Neural crest cell (in vitro differentiated cells): ENCODE measurements around the gene SASH1. TPM values are rescaled to one million over a fixed set of nuclear protein-coding genes. Genes with fewer than 3 reads are reported as not detected.

Experiments
- DNase-seq: peaks from one replicate; pipeline ENCODE4 v3.0.0; 2021; ENCODE audit warnings: low read depth, mixed read lengths, low spot score
- H3K27ac Mint-ChIP-seq: one replicate; pipeline ENCODE4 v1.8.0; 2021; ENCODE audit warnings: mild to moderate bottlenecking, mixed read lengths; ENCODE audit not compliant: unreplicated experiment
- H3K27me3 Mint-ChIP-seq: 2 replicates; pipeline ENCODE4 v1.8.0; 2021; ENCODE audit warnings: low read depth, mild to moderate bottlenecking, mixed read lengths
- H3K36me3 Mint-ChIP-seq: 2 replicates; pipeline ENCODE4 v1.8.0; 2021; ENCODE audit warnings: low read depth, mild to moderate bottlenecking, mixed read lengths
- H3K4me1 Mint-ChIP-seq: 2 replicates; pipeline ENCODE4 v1.8.0; 2021; ENCODE audit warnings: mixed read lengths
- H3K4me3 Mint-ChIP-seq: one replicate; pipeline ENCODE4 v1.8.0; 2021; ENCODE audit warnings: mild to moderate bottlenecking, mixed read lengths
- H3K9me3 Mint-ChIP-seq: 2 replicates; pipeline ENCODE4 v1.8.0; 2021; ENCODE audit warnings: mixed read lengths
- total RNA-seq: library from RNA; stranded (reverse); gene quantifications from 2 replicates; pipeline ENCODE4 v1.2.1, GENCODE V29; 2021
- TF ChIP-seq, protein P1 (sequence below): fragments of 200-600 bp; sonication (generic); conservative IDR thresholded peaks from 2 replicates; pipeline ENCODE4 v1.5.0; 2021; ENCODE audit warnings: antibody characterized with exemption, mild to moderate bottlenecking

SASH1 gene
- total RNA-seq, 1 donor from 2014 or later, result 90.0 TPM

DNA sequence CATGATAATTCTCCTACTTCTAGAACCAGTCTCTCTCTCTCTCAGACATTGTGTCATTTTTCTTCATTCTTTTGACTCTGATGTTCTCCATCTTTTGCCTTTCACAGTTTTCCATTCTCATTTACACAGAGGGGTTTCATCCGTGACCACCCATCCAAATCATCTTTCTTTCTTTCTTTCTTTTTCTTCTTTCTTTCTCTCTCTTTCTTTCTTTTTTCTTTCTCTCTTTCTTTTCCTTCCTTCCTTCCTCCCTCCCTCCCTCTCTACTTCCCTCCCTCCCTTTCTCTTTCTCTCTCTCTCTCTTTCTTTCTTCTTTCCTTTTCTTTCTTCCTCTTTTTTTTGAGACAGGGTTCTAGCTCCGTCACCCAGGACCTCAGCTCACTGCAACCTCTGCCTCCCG is 19.9 kb upstream of the SASH1 start:
- Mint-ChIP-seq H3K27me3 (no peaks in the 10 kb centered on the region), H3K36me3 (no peaks in the 10 kb centered on the region), H3K27ac (no peak overlapping the region), H3K9me3 (peaks cover 2% of the 10 kb centered on the region), H3K4me3 (no peak overlapping the region), H3K4me1 (peaks cover 34% of the 10 kb centered on the region)
- no peak for DNase-seq
- TF ChIP-seq, protein P1, sequence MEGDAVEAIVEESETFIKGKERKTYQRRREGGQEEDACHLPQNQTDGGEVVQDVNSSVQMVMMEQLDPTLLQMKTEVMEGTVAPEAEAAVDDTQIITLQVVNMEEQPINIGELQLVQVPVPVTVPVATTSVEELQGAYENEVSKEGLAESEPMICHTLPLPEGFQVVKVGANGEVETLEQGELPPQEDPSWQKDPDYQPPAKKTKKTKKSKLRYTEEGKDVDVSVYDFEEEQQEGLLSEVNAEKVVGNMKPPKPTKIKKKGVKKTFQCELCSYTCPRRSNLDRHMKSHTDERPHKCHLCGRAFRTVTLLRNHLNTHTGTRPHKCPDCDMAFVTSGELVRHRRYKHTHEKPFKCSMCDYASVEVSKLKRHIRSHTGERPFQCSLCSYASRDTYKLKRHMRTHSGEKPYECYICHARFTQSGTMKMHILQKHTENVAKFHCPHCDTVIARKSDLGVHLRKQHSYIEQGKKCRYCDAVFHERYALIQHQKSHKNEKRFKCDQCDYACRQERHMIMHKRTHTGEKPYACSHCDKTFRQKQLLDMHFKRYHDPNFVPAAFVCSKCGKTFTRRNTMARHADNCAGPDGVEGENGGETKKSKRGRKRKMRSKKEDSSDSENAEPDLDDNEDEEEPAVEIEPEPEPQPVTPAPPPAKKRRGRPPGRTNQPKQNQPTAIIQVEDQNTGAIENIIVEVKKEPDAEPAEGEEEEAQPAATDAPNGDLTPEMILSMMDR, result no peak

DNA sequence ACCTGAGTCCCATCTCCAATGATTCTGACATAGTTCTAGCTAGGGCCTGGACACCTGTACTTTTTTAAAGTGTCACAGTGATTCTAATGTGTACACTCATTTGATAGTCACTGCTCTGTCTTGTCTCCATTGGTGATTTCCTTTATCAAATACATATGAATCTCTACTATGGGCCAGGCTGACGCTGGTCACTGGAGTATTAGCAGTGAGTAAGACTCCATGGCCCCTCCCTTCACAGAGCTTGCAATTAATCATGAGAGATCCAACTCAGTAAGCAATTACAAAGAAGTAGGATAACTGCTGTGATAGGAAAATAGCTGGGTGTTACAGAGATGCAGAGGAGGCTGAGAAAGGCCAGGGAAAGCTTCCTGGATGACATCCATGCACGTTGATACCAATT is 19.3 kb upstream of the SASH1 start:
- TF ChIP-seq, protein P1, result no peak
- H3K27ac Mint-ChIP-seq, result no peak overlapping the region
- DNase-seq, result no peak
- H3K4me3 Mint-ChIP-seq, result no peak overlapping the region
- peaks cover 2% of the 10 kb centered on the region for H3K9me3 Mint-ChIP-seq
- H3K36me3 Mint-ChIP-seq, result no peaks in the 10 kb centered on the region
- H3K4me1 Mint-ChIP-seq, result peaks cover 31% of the 10 kb centered on the region
- no peaks in the 10 kb centered on the region for H3K27me3 Mint-ChIP-seq

DNA sequence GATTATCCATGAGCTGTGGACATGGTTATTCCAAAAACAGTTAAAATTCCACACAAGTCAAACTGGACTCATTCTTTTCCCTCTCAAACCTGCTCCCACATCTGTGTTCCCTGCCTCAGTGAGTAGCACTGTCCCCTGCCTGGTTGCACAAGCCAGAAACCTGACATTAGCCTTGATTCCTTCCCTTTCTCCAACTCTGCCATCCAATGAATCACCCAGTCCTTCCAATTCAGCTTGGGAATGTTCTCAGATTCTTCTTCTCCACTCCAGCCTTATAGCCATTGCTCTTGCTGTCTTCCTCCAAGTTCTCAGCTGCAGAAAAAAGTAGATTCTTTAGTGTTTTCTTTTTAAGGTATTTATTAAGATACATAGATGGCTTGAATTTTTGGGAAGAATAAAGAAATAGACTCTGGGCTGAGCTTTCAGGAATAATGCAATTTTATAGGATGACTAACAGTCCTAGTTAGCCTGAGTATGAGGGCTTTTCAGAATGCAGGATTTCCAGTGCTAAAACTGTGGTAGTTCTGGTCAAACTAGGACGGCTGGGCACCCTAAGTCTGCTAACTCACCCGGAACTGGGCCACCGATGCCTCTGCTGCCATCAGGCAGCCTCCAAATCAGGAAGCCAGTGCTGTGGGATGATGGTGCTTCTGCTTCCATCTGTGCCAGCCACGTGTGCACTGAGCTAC is 18.2 kb upstream of the SASH1 start:
- TF ChIP-seq, protein P1, result no peak
- Mint-ChIP-seq H3K27ac (peak overlapping the region; percentile 39), H3K4me1 (peaks cover 41% of the 10 kb centered on the region), H3K27me3 (no peaks in the 10 kb centered on the region), H3K36me3 (no peaks in the 10 kb centered on the region), H3K9me3 (peaks cover 2% of the 10 kb centered on the region), H3K4me3 (no peak overlapping the region)
- DNase-seq, result no peak

DNA sequence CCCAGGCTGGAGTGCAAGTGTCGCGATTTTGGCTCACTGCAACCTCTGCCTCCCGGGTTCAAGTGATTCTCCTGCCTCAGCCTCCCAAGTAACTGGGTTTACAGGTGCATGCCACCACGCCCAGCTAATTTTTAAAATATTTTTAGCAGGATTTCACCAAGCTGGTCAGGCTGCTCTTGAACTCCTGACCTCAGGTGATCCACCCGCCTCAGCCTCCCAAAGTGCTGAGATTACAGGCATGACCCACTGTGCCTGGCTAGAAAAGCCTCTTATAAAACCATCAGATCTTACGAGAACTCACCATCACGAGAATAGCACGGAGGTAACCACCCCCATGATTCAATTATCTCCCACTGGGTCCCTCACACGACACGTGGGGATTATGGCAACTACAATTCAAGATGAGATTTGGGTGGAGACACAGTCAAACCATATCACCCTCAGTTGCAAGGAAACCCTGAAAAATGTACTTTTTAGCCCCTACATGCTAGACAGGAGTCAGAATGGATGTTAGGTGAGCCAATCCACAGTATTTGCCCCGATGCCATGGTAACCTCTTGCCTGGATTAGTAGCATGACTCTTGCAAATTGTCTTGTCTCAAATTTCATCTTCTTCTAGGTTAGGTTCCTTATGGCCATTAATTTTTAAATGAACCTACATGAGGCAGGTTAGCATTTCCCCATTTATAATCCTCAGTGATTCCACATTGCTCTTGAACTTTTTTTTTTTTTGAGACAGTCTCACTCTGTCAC is 17.1 kb upstream of the SASH1 start:
- H3K9me3 Mint-ChIP-seq, result no peaks in the 10 kb centered on the region
- no peak for DNase-seq
- peak overlapping the region; percentile 6 for H3K27ac Mint-ChIP-seq
- H3K27me3 Mint-ChIP-seq, result no peaks in the 10 kb centered on the region
- TF ChIP-seq, protein P1, result no peak
- H3K4me3 Mint-ChIP-seq, result no peak overlapping the region
- H3K4me1 Mint-ChIP-seq, result peaks cover 46% of the 10 kb centered on the region
- H3K36me3 Mint-ChIP-seq, result no peaks in the 10 kb centered on the region

DNA sequence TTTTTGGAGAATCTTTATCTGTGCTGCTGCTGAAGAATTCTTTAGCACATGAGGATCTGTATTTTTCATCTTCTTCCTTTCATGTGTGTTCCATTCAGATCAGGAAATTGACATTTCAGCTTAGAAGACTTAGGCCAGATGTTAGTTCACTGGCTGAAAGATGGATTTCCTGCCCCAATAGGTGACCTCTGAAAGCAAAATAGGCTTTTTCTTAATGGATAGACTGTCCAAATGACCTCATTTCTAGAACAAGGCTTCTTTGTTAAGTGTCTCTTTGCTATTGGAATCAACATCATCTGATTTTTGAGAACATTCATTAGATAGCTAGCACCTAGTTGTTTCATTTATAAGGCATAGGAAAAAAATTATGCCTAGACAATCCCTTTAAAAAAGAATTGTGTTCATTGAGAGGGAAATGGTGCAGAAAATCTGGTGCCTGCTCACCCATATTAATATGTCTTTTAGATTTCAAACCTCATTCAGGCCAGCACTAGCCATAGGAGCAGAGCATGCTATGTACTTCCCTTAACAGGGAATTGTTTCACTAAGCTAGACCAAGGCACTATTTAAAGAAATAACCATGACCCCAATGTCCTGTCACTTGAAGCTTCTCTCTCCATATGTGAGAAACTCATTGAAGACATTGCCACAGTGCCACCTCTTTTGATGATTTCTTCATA is 13.6 kb upstream of the SASH1 start:
- H3K4me3 Mint-ChIP-seq, result peak overlapping the region; percentile 32
- H3K4me1 Mint-ChIP-seq, result peaks cover 53% of the 10 kb centered on the region
- DNase-seq, result no peak
- no peaks in the 10 kb centered on the region for H3K36me3 Mint-ChIP-seq
- no peaks in the 10 kb centered on the region for H3K27me3 Mint-ChIP-seq
- H3K27ac Mint-ChIP-seq, result peak overlapping the region; percentile 97
- TF ChIP-seq, protein P1, result no peak
- no peaks in the 10 kb centered on the region for H3K9me3 Mint-ChIP-seq
